K562 (cell line): ENCODE data around the gene ZNF143. TPM values are rescaled to one million over a fixed set of nuclear protein-coding genes. Genes with fewer than 3 reads are reported as not detected.

Experiments used
- BCLAF1 ChIP-seq, 2 experiments: fragments of 450-650 bp in 1 of 2; IDR thresholded peaks; 2 replicates each; pipeline ENCODE4 v1.6.1; 2011 to 2017; ENCODE audit warnings: low read depth in 2 of 2, antibody characterized with exemption in 1 of 2, borderline replicate concordance in 1 of 2, low read length in 1 of 2, mild to moderate bottlenecking in 1 of 2, mixed read lengths in 1 of 2; ENCODE audit not compliant: control insufficient read depth in 1 of 2
- CBX3 ChIP-seq, 2 experiments: IDR thresholded peaks; 1 replicate in 1 of 2; 2 replicates in 1 of 2; pipeline ENCODE4 v1.6.1; 2012; ENCODE audit warnings: inconsistent platforms in 2 of 2, low read length in 2 of 2, borderline replicate concordance in 1 of 2, control low read depth in 1 of 2
- ELF1 ChIP-seq: fragments of 200-800 bp; sonication (Bioruptor generic); IDR thresholded peaks from 2 replicates; pipeline ENCODE4 v1.6.1; 2016; ENCODE audit warnings: missing genetic modification characterization, missing compliant biosample characterization
- ETS1 ChIP-seq: conservative IDR thresholded peaks from 2 replicates; pipeline ENCODE4 v1.6.1; 2011; ENCODE audit warnings: low read depth, mild to moderate bottlenecking, low read length; ENCODE audit not compliant: control insufficient read depth
- ETV5 ChIP-seq: sonication (generic); formaldehyde crosslinking; IDR thresholded peaks from 2 replicates; pipeline ENCODE4 v1.4.0; 2020; ENCODE audit warnings: low read depth, mild to moderate bottlenecking, missing genetic modification reagents
- HDAC2 ChIP-seq: fragments of 450-650 bp; IDR thresholded peaks from 2 replicates; pipeline ENCODE4 v1.6.1; 2016; ENCODE audit warnings: mild to moderate bottlenecking
- MAFK ChIP-seq: IDR thresholded peaks from 2 replicates; pipeline ENCODE4 v1.6.1; 2011; ENCODE audit warnings: low read length, improper control_type of control experiment
- NFATC3 ChIP-seq: fragments of 450-650 bp; IDR thresholded peaks from 2 replicates; pipeline ENCODE4 v1.6.1; 2017; ENCODE audit warnings: mild to moderate bottlenecking
- NR2C2 ChIP-seq, 2 experiments: fragments of 200-800 bp in 1 of 2; sonication (Bioruptor generic) in 1 of 2; sonication (generic) in 1 of 2; formaldehyde crosslinking in 1 of 2; IDR thresholded peaks; 2 replicates each; pipeline versions ENCODE4 v1.6.1 to v1.8.0; 2016 to 2022; ENCODE audit warnings: mild to moderate bottlenecking in 1 of 2, missing compliant biosample characterization in 1 of 2, missing genetic modification characterization in 1 of 2, missing genetic modification reagents in 1 of 2
- PRPF4 ChIP-seq: fragments of 200-400 bp; formaldehyde crosslinking; IDR thresholded peaks from one replicate; pipeline ENCODE4 v1.6.1; 2017; ENCODE audit warnings: low read length, low read depth, mild to moderate bottlenecking; ENCODE audit not compliant: insufficient read depth, poor library complexity, severe bottlenecking
- RBM14 ChIP-seq: fragments of 200-400 bp; formaldehyde crosslinking; IDR thresholded peaks from 2 replicates; pipeline ENCODE4 v1.6.1; 2018; ENCODE audit warnings: low read depth, mild to moderate bottlenecking, low read length, moderate library complexity, borderline replicate concordance; ENCODE audit not compliant: insufficient read depth
- THRAP3 ChIP-seq: fragments of 450-650 bp; IDR thresholded peaks from 2 replicates; pipeline ENCODE4 v1.6.1; 2016; ENCODE audit warnings: mild to moderate bottlenecking, inconsistent platforms, borderline replicate concordance
- ZFP91 ChIP-seq: sonication (generic); formaldehyde crosslinking; IDR thresholded peaks from 2 replicates; pipeline ENCODE4 v1.8.0; 2022; ENCODE audit warnings: mild to moderate bottlenecking, missing genetic modification reagents
- ZNF175 ChIP-seq: fragments of 200-800 bp; sonication (Bioruptor generic); IDR thresholded peaks from 2 replicates; pipeline ENCODE4 v1.6.1; 2016; ENCODE audit warnings: low read depth, mild to moderate bottlenecking, missing genetic modification characterization, missing compliant biosample characterization
- polyA plus RNA-seq, 8 experiments: library from polyadenylated mRNA; depleted of rRNA in 4 of 8; stranded (reverse) in 5 of 8; unstranded in 3 of 8; fragments of >200 nt; fragmentation: Nextera tagmentation in 2 of 8; fragmentation: Illumina TruSeq in 1 of 8; extraction: Ambion mirVana in 2 of 8; extraction: Trizol in 1 of 8; gene quantifications; 2 replicates each; pipeline versions ENCODE4 v1.2.1 to v1.2.3, GENCODE V29; 2011 to 2014; ENCODE audit warnings: inconsistent platforms in 1 of 8, missing spikeins in 1 of 8
- total RNA-seq, 7 experiments: library from RNA; depleted of rRNA in 6 of 7; stranded (reverse); fragments of >200 nt in 6 of 7; fragmentation: Illumina TruSeq in 2 of 7; extraction: Trizol in 2 of 7; gene quantifications; 2 replicates each; pipeline versions ENCODE4 v1.2.1 to v1.2.3, GENCODE V29; 2011 to 2021; ENCODE audit warnings: low replicate concordance in 1 of 7
- TF ChIP-seq, protein P1 (sequence below): fragments of 450-650 bp; IDR thresholded peaks from 2 replicates; pipeline ENCODE4 v1.6.1; 2016; ENCODE audit warnings: antibody characterized with exemption

The ZNF143 gene
- total and polyA plus RNA-seq, 9 of the 15 experiments (the other 6 are each of a cell fraction or from before 2014, with no cell fraction given): 18.4 to 58.5 (median 27.1) TPM

DNA sequence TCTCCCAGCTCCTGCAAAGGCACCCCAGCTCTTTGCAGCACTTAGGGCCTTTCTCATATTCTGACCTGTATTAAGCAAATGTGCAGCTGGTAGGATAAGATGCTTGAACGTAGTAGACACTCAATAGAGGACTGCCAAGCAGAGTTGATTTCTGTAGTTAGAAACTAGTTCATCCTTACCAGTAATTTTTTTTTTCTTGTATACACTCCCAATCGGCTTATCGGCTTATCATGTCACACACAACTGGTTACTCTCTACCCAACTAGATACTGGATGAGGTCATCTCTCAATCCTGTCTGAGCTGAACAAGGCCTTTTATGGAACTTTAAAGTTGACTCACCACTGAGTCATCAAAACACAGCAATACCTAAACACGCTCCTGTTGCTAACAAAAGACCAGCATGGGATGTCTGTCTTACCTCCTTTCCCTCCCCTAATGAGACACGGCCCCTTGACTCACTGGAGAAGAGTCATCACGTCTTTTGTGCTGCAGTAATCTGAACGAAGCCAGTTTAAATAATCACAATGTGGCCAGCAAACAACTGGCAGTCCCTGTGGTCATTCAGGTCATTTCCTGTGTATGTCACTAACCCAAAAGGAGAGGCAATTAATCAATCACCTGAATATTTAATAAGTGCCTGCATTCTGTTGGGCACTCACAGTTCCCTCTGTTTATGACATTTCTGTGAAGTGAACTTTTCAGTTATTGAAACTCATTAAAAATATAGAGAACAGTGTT lies 105.2 kb downstream of the ZNF143 start (continued):
- TF ChIP-seq MAFK: peak; percentile 89
- peak; percentile 73 for TF ChIP-seq HDAC2
- no peak for TF ChIP-seq PRPF4
- peak; percentile 76 for TF ChIP-seq ETV5 (CRISPR knock-in tag)
- peak; percentile 72 for TF ChIP-seq ZNF175
- TF ChIP-seq NFATC3: 0 out of 2 replicates have a peak, but pooled peaks have one; percentile 49
- TF ChIP-seq NR2C2 (CRISPR knock-in tag; IDR thresholded peaks at IDR 0.05): no peak
- 0 out of 2 replicates have a peak, but pooled peaks have one; percentile 60 for TF ChIP-seq NR2C2 (tag; IDR thresholded peaks at IDR 0.05)
- 0 out of 2 replicates have a peak, but pooled peaks have one; percentile 39 for TF ChIP-seq ELF1 (tag)
- no peak for TF ChIP-seq ZFP91 (CRISPR knock-in tag)
- TF ChIP-seq, protein P1, sequence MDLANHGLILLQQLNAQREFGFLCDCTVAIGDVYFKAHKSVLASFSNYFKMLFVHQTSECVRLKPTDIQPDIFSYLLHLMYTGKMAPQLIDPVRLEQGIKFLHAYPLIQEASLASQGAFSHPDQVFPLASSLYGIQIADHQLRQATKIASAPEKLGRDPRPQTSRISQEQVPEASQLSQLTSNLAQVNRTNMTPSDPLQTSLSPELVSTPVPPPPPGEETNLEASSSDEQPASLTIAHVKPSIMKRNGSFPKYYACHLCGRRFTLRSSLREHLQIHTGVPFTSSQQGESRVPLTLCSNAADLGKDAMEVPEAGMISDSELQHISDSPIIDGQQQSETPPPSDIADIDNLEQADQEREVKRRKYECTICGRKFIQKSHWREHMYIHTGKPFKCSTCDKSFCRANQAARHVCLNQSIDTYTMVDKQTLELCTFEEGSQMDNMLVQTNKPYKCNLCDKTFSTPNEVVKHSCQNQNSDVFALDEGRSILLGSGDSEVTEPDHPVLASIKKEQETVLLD: peak; percentile 72; the same call in 1 of the 2 replicates
- TF ChIP-seq ETS1: 0 out of 2 replicates have a peak, but pooled peaks have one; percentile 39
- TF ChIP-seq THRAP3: no peak
- peak in 1 of 2 experiments; percentile 94; a peak in 2 of 3 replicates for TF ChIP-seq CBX3 (IDR thresholded peaks at IDR 0.05; ENCODE audit: borderline replicate concordance in 1 of 2, low read length in 2 of 2)
- no peak for TF ChIP-seq RBM14
- 0 out of 4 replicates have a peak, but pooled peaks of 1 of the 2 experiments have one; percentile 76 for TF ChIP-seq BCLAF1 (IDR thresholded peaks at IDR 0.05; ENCODE audit: borderline replicate concordance in 1 of 2, control insufficient read depth in 1 of 2, low read depth in 2 of 2, low read length in 1 of 2)
